H1 (cell line): ENCODE results near the gene UBXN1. TPM values are rescaled to one million over a fixed set of nuclear protein-coding genes. Genes with fewer than 3 reads are reported as not detected.
A peak's percentile ranks its signal among the peaks of the same experiment; 100 is the strongest.

Source experiments
- CTCF ChIA-PET: fragments of 300-600 bp; sonication (Branson Sonifier 250); formaldehyde crosslinking; loops from one replicate; lab custom pipeline; 2021; ENCODE audit not compliant: partially characterized antibody; lab: Charles Lee
- POLR2A ChIA-PET: fragments of 300-600 bp; sonication (Branson Sonifier 250); formaldehyde crosslinking; loops from one replicate; lab custom pipeline; 2021; ENCODE audit warnings: inconsistent platforms; ENCODE audit not compliant: partially characterized antibody; lab: Charles Lee
- DNase-seq, 2 experiments: peaks; one replicate each; pipeline versions ENCODE4 v3.0.0 to v3.0.0-alpha.2; 2010 to 2022; ENCODE audit warnings: low spot score in 2 of 2, low read depth in 1 of 2, mixed read lengths in 1 of 2
- FAIRE-seq: peaks from 2 replicates; lab custom pipeline; 2011; peaks lifted over from hg19 to GRCh38; lab: Jason Lieb, UNC
- H2AFZ ChIP-seq: 2 replicates; pipeline ENCODE4 v1.8.1; 2012; ENCODE audit warnings: low read length, inconsistent platforms
- H2AK5ac ChIP-seq: 2 replicates; pipeline ENCODE4 v1.6.1; 2013; ENCODE audit warnings: low read depth, low read length
- H2BK120ac ChIP-seq: replicated peaks from 2 replicates; pipeline ENCODE3; 2013; ENCODE audit warnings: low read depth, low read length, inconsistent platforms
- H2BK12ac ChIP-seq: 2 replicates; pipeline ENCODE4 v1.6.1; 2013; ENCODE audit warnings: low read depth, low read length
- H2BK15ac ChIP-seq: 2 replicates; pipeline ENCODE4 v1.6.1; 2013; ENCODE audit warnings: low read length
- H2BK20ac ChIP-seq: 2 replicates; pipeline ENCODE4 v1.6.1; 2013; ENCODE audit warnings: low read length
- H2BK5ac ChIP-seq: 2 replicates; pipeline ENCODE4 v1.6.1; 2013; ENCODE audit warnings: low read depth, low read length
- H3K14ac ChIP-seq: 2 replicates; pipeline ENCODE4 v1.6.1; 2013; ENCODE audit warnings: inconsistent platforms; ENCODE audit not compliant: insufficient read length
- H3K18ac ChIP-seq: 2 replicates; pipeline ENCODE4 v1.6.1; 2013; ENCODE audit warnings: low read length; ENCODE audit errors: extremely low read depth
- H3K23ac ChIP-seq: 2 replicates; pipeline ENCODE4 v1.6.1; 2013; ENCODE audit warnings: inconsistent platforms; ENCODE audit not compliant: insufficient read length
- H3K23me2 ChIP-seq: 2 replicates; pipeline ENCODE4 v1.6.1; 2013; ENCODE audit warnings: low read depth, low read length
- H3K27ac ChIP-seq: 2 replicates; pipeline ENCODE4 v1.6.1; 2011; ENCODE audit warnings: low read depth, low read length, inconsistent platforms
- H3K27me3 ChIP-seq, 4 experiments: replicated peaks in 1 of 4; 1 replicate in 1 of 4; 2 replicates in 3 of 4; pipeline versions ENCODE4 v1.6.1 to v1.8.1; 2011 to 2013; ENCODE audit warnings: low read length in 3 of 4, mild to moderate bottlenecking in 3 of 4, inconsistent platforms in 2 of 4, mixed read lengths in 2 of 4, moderate library complexity in 1 of 4; ENCODE audit not compliant: control insufficient read depth in 3 of 4, insufficient read depth in 3 of 4; ENCODE audit errors: extremely low read depth in 1 of 4
- H3K36me3 ChIP-seq, 4 experiments: 2 replicates each; pipeline versions ENCODE4 v1.6.1 to v1.8.1; 2011 to 2013; ENCODE audit warnings: mild to moderate bottlenecking in 4 of 4, low read length in 3 of 4, moderate library complexity in 2 of 4, control low read depth in 1 of 4, inconsistent platforms in 1 of 4; ENCODE audit not compliant: insufficient read depth in 4 of 4, control insufficient read depth in 2 of 4
- H3K4ac ChIP-seq: replicated peaks from 2 replicates; pipeline ENCODE3; 2013; ENCODE audit warnings: low read length, low read depth, mixed read lengths, inconsistent platforms; ENCODE audit not compliant: insufficient read length
- H3K4me1 ChIP-seq, 4 experiments: replicated peaks in 1 of 4; 1 replicate in 1 of 4; 2 replicates in 3 of 4; pipeline versions ENCODE4 v1.6.1 to v1.8.1; 2011 to 2013; ENCODE audit warnings: low read length in 3 of 4, inconsistent platforms in 2 of 4, mixed read lengths in 1 of 4; ENCODE audit not compliant: insufficient read depth in 4 of 4, control insufficient read depth in 3 of 4
- H3K4me2 ChIP-seq, 2 experiments: 2 replicates each; pipeline versions ENCODE4 v1.6.1 to v1.8.1; 2011 to 2013; ENCODE audit warnings: low read depth in 2 of 2, low read length in 2 of 2, control low read depth in 1 of 2, inconsistent platforms in 1 of 2, mild to moderate bottlenecking in 1 of 2; ENCODE audit not compliant: insufficient read depth in 1 of 2
- H3K4me3 ChIP-seq, 4 experiments: fragments of 200-600, 300-600 bp in 1 of 4; sonication (generic), shearing (Covaris generic), sonication (Bioruptor Twin) in 1 of 4; 2 replicates each; pipeline versions ENCODE4 v1.5.1 to v1.8.1; 2011 to 2016; ENCODE audit warnings: low read length in 4 of 4, low read depth in 3 of 4, control low read depth in 2 of 4, inconsistent platforms in 2 of 4, mild to moderate bottlenecking in 2 of 4, mixed read lengths in 1 of 4, moderate library complexity in 1 of 4; ENCODE audit not compliant: insufficient read depth in 2 of 4; ENCODE audit errors: extremely low read depth in 1 of 4
- H3K56ac ChIP-seq: replicated peaks from 2 replicates; pipeline ENCODE3; 2013; ENCODE audit warnings: low read depth, mild to moderate bottlenecking, mixed read lengths, low read length, inconsistent platforms; ENCODE audit not compliant: insufficient read length
- H3K79me1 ChIP-seq: 2 replicates; pipeline ENCODE4 v1.6.1; 2013; ENCODE audit warnings: low read depth, low read length, control low read depth
- H3K79me2 ChIP-seq, 2 experiments: 2 replicates each; pipeline versions ENCODE4 v1.6.1 to v1.8.1; 2012 to 2013; ENCODE audit warnings: low read length in 2 of 2, mild to moderate bottlenecking in 2 of 2, inconsistent platforms in 1 of 2; ENCODE audit not compliant: insufficient read depth in 2 of 2, control insufficient read depth in 1 of 2
- H3K9ac ChIP-seq, 4 experiments: replicated peaks in 1 of 4; 1 replicate in 1 of 4; 2 replicates in 3 of 4; pipeline versions ENCODE4 v1.6.1 to v1.8.1; 2011 to 2013; ENCODE audit warnings: low read depth in 3 of 4, low read length in 3 of 4, control low read depth in 2 of 4, mild to moderate bottlenecking in 2 of 4, moderate library complexity in 2 of 4, inconsistent platforms in 1 of 4; ENCODE audit errors: extremely low read depth in 1 of 4
- H3K9me3 ChIP-seq, 2 experiments: 2 replicates each; pipeline versions ENCODE4 v1.6.1 to v1.8.1; 2012 to 2013; ENCODE audit warnings: mild to moderate bottlenecking in 2 of 2, moderate library complexity in 2 of 2, control low read depth in 1 of 2, inconsistent platforms in 1 of 2, low read depth in 1 of 2, low read length in 1 of 2, mixed read lengths in 1 of 2; ENCODE audit not compliant: insufficient read depth in 2 of 2
- H4K20me1 ChIP-seq, 2 experiments: replicated peaks in 1 of 2; 2 replicates each; pipeline versions ENCODE3 to v1.8.1; 2011 to 2013; ENCODE audit warnings: inconsistent platforms in 2 of 2, low read length in 2 of 2, mild to moderate bottlenecking in 1 of 2; ENCODE audit not compliant: insufficient read depth in 2 of 2, control insufficient read depth in 1 of 2
- H4K5ac ChIP-seq: 2 replicates; pipeline ENCODE4 v1.6.1; 2013; ENCODE audit warnings: low read length, low read depth, mixed read lengths, inconsistent platforms; ENCODE audit not compliant: insufficient read length
- H4K8ac ChIP-seq: 2 replicates; pipeline ENCODE4 v1.8.0; 2013; ENCODE audit warnings: mild to moderate bottlenecking, moderate library complexity, low read length, inconsistent platforms; ENCODE audit not compliant: insufficient read depth; ENCODE audit errors: extremely low read depth
- H4K91ac ChIP-seq: replicated peaks from 2 replicates; pipeline ENCODE3; 2013; ENCODE audit warnings: low read length, mixed read lengths, inconsistent platforms; ENCODE audit not compliant: insufficient read length
- CTCF ChIP-seq, 3 experiments: IDR thresholded peaks; 1 replicate in 2 of 3; 2 replicates in 1 of 3; pipeline versions ENCODE4 v1.5.1 to v1.6.1; 2011; ENCODE audit warnings: low read length in 3 of 3, mild to moderate bottlenecking in 3 of 3, inconsistent platforms in 2 of 3, low read depth in 1 of 3, moderate library complexity in 1 of 3; ENCODE audit not compliant: insufficient read depth in 1 of 3; ENCODE audit errors: control extremely low read depth in 1 of 3
- KDM1A ChIP-seq: fragments of 200-600, 300-600 bp; sonication (generic); IDR thresholded peaks from 2 replicates; pipeline ENCODE4 v1.7.1; 2016; ENCODE audit warnings: mild to moderate bottlenecking, low read length, borderline replicate concordance
- RAD21 ChIP-seq, 2 experiments: IDR thresholded peaks in 1 of 2; conservative IDR thresholded peaks in 1 of 2; 2 replicates each; pipeline ENCODE4 v1.6.1; 2011; ENCODE audit warnings: low read depth in 2 of 2, low read length in 2 of 2, improper control_type of control experiment in 1 of 2, inconsistent platforms in 1 of 2, mild to moderate bottlenecking in 1 of 2, moderate library complexity in 1 of 2
- SP1 ChIP-seq: IDR thresholded peaks from 2 replicates; pipeline ENCODE4 v1.6.1; 2011; ENCODE audit warnings: low read depth, low read length
- WGBS, 2 experiments: shearing (Covaris generic) in 1 of 2; methylation state at CpG; one replicate each; pipeline versions ENCODE4 v1.1.6 to v1.1.7; 2013 to 2015; ENCODE audit warnings: low lambda C conversion rate in 2 of 2, mixed read lengths in 2 of 2, inconsistent platforms in 1 of 2, low coverage in 1 of 2, missing lambda C conversion rate in 1 of 2; ENCODE audit not compliant: insufficient replicate concordance in 2 of 2, insufficient coverage in 1 of 2, insufficient read length in 1 of 2; ENCODE audit errors: extremely low coverage in 1 of 2, missing lambda C conversion rate in 1 of 2; 5-methylcytosine and 5-hydroxymethylcytosine counted together
- polyA plus RNA-seq, 7 experiments: library from polyadenylated mRNA; depleted of rRNA in 3 of 7; stranded (reverse) in 5 of 7; unstranded in 2 of 7; fragments of >200 nt in 5 of 7; fragments of 200-250 nt in 2 of 7; gene quantifications; 1 replicate in 5 of 7; 2 replicates in 1 of 7; 4 replicates in 1 of 7; pipeline versions ENCODE4 v1.2.1 to v1.2.3, GENCODE V29; 2011 to 2013; ENCODE audit warnings: missing spikeins in 2 of 7, mixed read lengths in 2 of 7
- total RNA-seq: library from RNA; stranded (reverse); fragmentation: NEBNext Ultra II Directional; extraction: Animal tissue kit (Norgen Biotek cat#: 25700); gene quantifications from 2 replicates; pipeline ENCODE4 v1.2.1, GENCODE V29; 2021

UBXN1 gene
- total and polyA plus RNA-seq, 2 of the 8 experiments (the other 6 are each of a cell fraction or from before 2014, with no cell fraction given): 78.6 to 114 TPM

GRCh38 chr11:62715150-62716130, 36.6 kb upstream of the UBXN1 start:
- H3K4me1 ChIP-seq: peaks cover 0 to 16% (median 3%) of the 10 kb centered on the region in 4 experiments; a peak in 4 of 7 replicates
- H3K9ac ChIP-seq: no peak overlapping the region
- H3K23me2 ChIP-seq: no peaks in the 10 kb centered on the region
- TF ChIP-seq CTCF (IDR thresholded peaks at IDR 0.05; ENCODE audit: control extremely low read depth in 1 of 3, insufficient read depth in 1 of 3, low read depth in 1 of 3, low read length in 3 of 3) (peak in 1 of 3 experiments; percentile 37; a peak in 2 of 4 replicates), KDM1A (no peak), SP1 (no peak), RAD21 (IDR thresholded peaks at IDR 0.05 in 1 of 2, conservative IDR thresholded peaks at IDR 0.05 in 1 of 2; ENCODE audit: low read depth in 2 of 2, low read length in 2 of 2) (peak in 1 of 2 experiments; percentile 20; a peak in 1 of 4 replicates)
- H3K14ac ChIP-seq: no peak overlapping the region
- H4K5ac ChIP-seq: no peak overlapping the region
- H3K27ac ChIP-seq: no peak overlapping the region
- no peaks in the 10 kb centered on the region for H3K9me3 ChIP-seq
- 95% methylated on average over 23 of the region's 24 CpGs; no CpG with 5 or more reads in 1 of the 2 experiments for whole genome bisulfite sequencing, 2 experiments
- no peaks in the 10 kb centered on the region; the same call in 1 of the 2 replicates for H3K79me1 ChIP-seq
- H3K4me2 ChIP-seq: no peak overlapping the region
- peaks cover 0 to 3% of the 10 kb centered on the region in 2 experiments for H4K20me1 ChIP-seq
- no peaks in the 10 kb centered on the region; a peak in 1 of 7 replicates for H3K27me3 ChIP-seq
- no peak overlapping the region for H4K91ac ChIP-seq
- no peak overlapping the region for H2BK20ac ChIP-seq
- H2AFZ ChIP-seq: no peak overlapping the region
- no peak overlapping the region for H4K8ac ChIP-seq
- POLR2A ChIA-PET: interaction anchor here (0.6 to 61.4 kb wide), 11 partner anchors 8 to 141 kb away, joined by 3 to 2041 read pairs (median 5); partner anchors contain the start of genes BSCL2, C11orf98, CSKMT and EEF1G
- no peak for FAIRE-seq
- no peak overlapping the region for H3K4me3 ChIP-seq
- H2BK15ac ChIP-seq: no peak overlapping the region
- DNase-seq: no peak
- H3K23ac ChIP-seq: no peak overlapping the region
- no peak overlapping the region for H3K56ac ChIP-seq
- H2AK5ac ChIP-seq: no peak overlapping the region
- H3K36me3 ChIP-seq: peaks cover 38 to 95% (median 71%) of the 10 kb centered on the region in 4 experiments
- H3K4ac ChIP-seq: no peak overlapping the region
- H2BK12ac ChIP-seq: no peak overlapping the region
- CTCF ChIA-PET: interaction anchor here (0.7 to 4.0 kb wide), 12 partner anchors 9 to 147 kb away, joined by 3 to 26 read pairs (median 4); partner anchors contain the start of genes C11orf98, CSKMT and TAF6L
- H3K79me2 ChIP-seq: peaks cover 0 to 19% of the 10 kb centered on the region in 2 experiments; a peak in 2 of 4 replicates
- no peak overlapping the region for H2BK5ac ChIP-seq
- no peak overlapping the region for H3K18ac ChIP-seq
- no peak overlapping the region for H2BK120ac ChIP-seq
